ENCODE data around the gene TNFAIP8L2. TPM values are rescaled to one million over a fixed set of nuclear protein-coding genes. Genes with fewer than 3 reads are reported as not detected.

TNFAIP8L2 gene
- polyA plus RNA-seq, 1 donor from 2014 or later = not detected

GRCh38 chr1:151159373-151159772 is 2.9 kb downstream of the TNFAIP8L2 start:
- H3K36me3 ChIP-seq (ENCODE audit: insufficient read depth, low read length) = peaks cover 7% of the 10 kb centered on the region
- no peak overlapping the region for H2AFZ ChIP-seq (ENCODE audit: low read depth, low read length)
- H3K27me3 ChIP-seq (ENCODE audit: insufficient read depth, low read depth, low read length) = no peaks in the 10 kb centered on the region
- H3K27ac ChIP-seq (ENCODE audit: low read length) = no peak overlapping the region
- H3K9me2 ChIP-seq (ENCODE audit: insufficient read depth, low read length) = no peaks in the 10 kb centered on the region
- TF ChIP-seq TAF1 (IDR thresholded peaks at IDR 0.05; ENCODE audit: low read depth) = no peak
- no peak for TF ChIP-seq EP300 (conservative IDR thresholded peaks at IDR 0.05; ENCODE audit: poor library complexity, severe bottlenecking)
- no peak for TF ChIP-seq MXI1 (conservative IDR thresholded peaks at IDR 0.05; ENCODE audit: poor library complexity, severe bottlenecking)
- TF ChIP-seq SMC3 (conservative IDR thresholded peaks at IDR 0.05; ENCODE audit: poor library complexity) = no peak
- no peak for TF ChIP-seq EZH2 (IDR thresholded peaks at IDR 0.05; ENCODE audit: borderline replicate concordance, insufficient read depth, low read length, poor library complexity, severe bottlenecking)
- TF ChIP-seq REST (IDR thresholded peaks at IDR 0.05; ENCODE audit: borderline replicate concordance) = no peak
- TF ChIP-seq, protein P1, sequence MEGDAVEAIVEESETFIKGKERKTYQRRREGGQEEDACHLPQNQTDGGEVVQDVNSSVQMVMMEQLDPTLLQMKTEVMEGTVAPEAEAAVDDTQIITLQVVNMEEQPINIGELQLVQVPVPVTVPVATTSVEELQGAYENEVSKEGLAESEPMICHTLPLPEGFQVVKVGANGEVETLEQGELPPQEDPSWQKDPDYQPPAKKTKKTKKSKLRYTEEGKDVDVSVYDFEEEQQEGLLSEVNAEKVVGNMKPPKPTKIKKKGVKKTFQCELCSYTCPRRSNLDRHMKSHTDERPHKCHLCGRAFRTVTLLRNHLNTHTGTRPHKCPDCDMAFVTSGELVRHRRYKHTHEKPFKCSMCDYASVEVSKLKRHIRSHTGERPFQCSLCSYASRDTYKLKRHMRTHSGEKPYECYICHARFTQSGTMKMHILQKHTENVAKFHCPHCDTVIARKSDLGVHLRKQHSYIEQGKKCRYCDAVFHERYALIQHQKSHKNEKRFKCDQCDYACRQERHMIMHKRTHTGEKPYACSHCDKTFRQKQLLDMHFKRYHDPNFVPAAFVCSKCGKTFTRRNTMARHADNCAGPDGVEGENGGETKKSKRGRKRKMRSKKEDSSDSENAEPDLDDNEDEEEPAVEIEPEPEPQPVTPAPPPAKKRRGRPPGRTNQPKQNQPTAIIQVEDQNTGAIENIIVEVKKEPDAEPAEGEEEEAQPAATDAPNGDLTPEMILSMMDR (IDR thresholded peaks at IDR 0.05; ENCODE audit: poor library complexity, severe bottlenecking) = no peak
- TF ChIP-seq RAD21 (conservative IDR thresholded peaks at IDR 0.05) = no peak
- TF ChIP-seq POLR2AphosphoS5 (IDR thresholded peaks at IDR 0.05) = no peak
- H3K4me2 ChIP-seq (ENCODE audit: low read length) = no peak overlapping the region
- H4K20me1 ChIP-seq (ENCODE audit: insufficient read depth) = no peaks in the 10 kb centered on the region
- no peaks in the 10 kb centered on the region for H3F3A ChIP-seq (ENCODE audit: insufficient read depth, low read length, poor library complexity, severe bottlenecking)
- H3K9ac ChIP-seq (ENCODE audit: low read length) = no peak overlapping the region
- peaks cover 5% of the 10 kb centered on the region for H3K79me2 ChIP-seq (replicated peaks; ENCODE audit: insufficient read depth, low read length)
- no peaks in the 10 kb centered on the region for H3K9me3 ChIP-seq (ENCODE audit: low read length)
- H3K4me3 ChIP-seq (ENCODE audit: low read length) = no peak overlapping the region

GRCh38 chr1:151164732-151165280 is 8.4 kb downstream of the TNFAIP8L2 start:
- H3K27ac ChIP-seq (ENCODE audit: low read length) = peak overlapping the region; percentile 89
- TF ChIP-seq SMC3 (conservative IDR thresholded peaks at IDR 0.05; ENCODE audit: poor library complexity) (no peak), TAF1 (IDR thresholded peaks at IDR 0.05; ENCODE audit: low read depth) (peak; percentile 3)
- peaks cover 20% of the 10 kb centered on the region for H3K79me2 ChIP-seq (replicated peaks; ENCODE audit: insufficient read depth, low read length)
- H3K9me3 ChIP-seq (ENCODE audit: low read length) = no peaks in the 10 kb centered on the region
- H3K4me2 ChIP-seq (ENCODE audit: low read length) = peak overlapping the region; percentile 97
- H4K20me1 ChIP-seq (ENCODE audit: insufficient read depth) = no peaks in the 10 kb centered on the region
- H3K27me3 ChIP-seq (ENCODE audit: insufficient read depth, low read depth, low read length) = no peaks in the 10 kb centered on the region
- H3K9me2 ChIP-seq (ENCODE audit: insufficient read depth, low read length) = no peaks in the 10 kb centered on the region
- H3K9ac ChIP-seq (ENCODE audit: low read length) = peak overlapping the region; percentile 83
- peaks cover 3% of the 10 kb centered on the region for H3F3A ChIP-seq (ENCODE audit: insufficient read depth, low read length, poor library complexity, severe bottlenecking)
- no peak overlapping the region for H2AFZ ChIP-seq (ENCODE audit: low read depth, low read length)
- no peaks in the 10 kb centered on the region for H3K36me3 ChIP-seq (ENCODE audit: insufficient read depth, low read length)
- peak overlapping the region; percentile 88 for H3K4me3 ChIP-seq (ENCODE audit: low read length)

Measured in neural cell (in vitro differentiated cells).